ENCODE data around the gene PCNX2. TPM values are rescaled to one million over a fixed set of nuclear protein-coding genes. Genes with fewer than 3 reads are reported as not detected.

The PCNX2 gene
- polyA plus RNA-seq, 6 donors from 2014 or later = 0.66 to 5.4 (median 2.4) TPM; not detected in 1

- H3K4me1 Mint-ChIP-seq = peaks cover 0 to 4% (median 0%) of the 10 kb centered on the region in 3 donors
- no peak for ATAC-seq (ENCODE audit: low read depth in 2 of 2)
- H3K36me3 Mint-ChIP-seq = peaks cover 7 to 15% of the 10 kb centered on the region in 2 donors
- peaks cover 0 to 11% (median 3%) of the 10 kb centered on the region in 7 donors for H3K9me3 Mint-ChIP-seq
- H3K4me3 Mint-ChIP-seq = no peak overlapping the region
- no peak overlapping the region for H3K27ac Mint-ChIP-seq
- no peak for DNase-seq
- H3K27me3 Mint-ChIP-seq = no peaks in the 10 kb centered on the region
Observed at GRCh38 chr1:233061265-233061664, 234.3 kb downstream of the PCNX2 start.

GRCh38 chr1:233060461-233060994 is 235.0 kb downstream of the PCNX2 start:
- DNase-seq (no peak), ATAC-seq (ENCODE audit: low read depth in 2 of 2) (no peak)
- Mint-ChIP-seq H3K4me3 (no peak overlapping the region), H3K27me3 (no peaks in the 10 kb centered on the region), H3K27ac (no peak overlapping the region), H3K9me3 (peaks cover 0 to 5% (median 2%) of the 10 kb centered on the region in 7 donors), H3K4me1 (peaks cover 0 to 4% (median 0%) of the 10 kb centered on the region in 3 donors), H3K36me3 (peaks cover 7 to 14% of the 10 kb centered on the region in 2 donors)

GRCh38 chr1:233057836-233058235 is 237.7 kb downstream of the PCNX2 start:
- Mint-ChIP-seq H3K36me3 (peaks cover 5 to 15% of the 10 kb centered on the region in 2 donors), H3K9me3 (no peaks in the 10 kb centered on the region), H3K4me1 (peaks cover 0 to 4% (median 0%) of the 10 kb centered on the region in 3 donors), H3K4me3 (no peak overlapping the region), H3K27me3 (no peaks in the 10 kb centered on the region), H3K27ac (no peak overlapping the region)
- no peak for DNase-seq
- no peak for ATAC-seq (ENCODE audit: low read depth in 2 of 2)

GRCh38 chr1:233055879-233056641 is 239.5 kb downstream of the PCNX2 start:
- H3K27ac Mint-ChIP-seq = no peak overlapping the region
- H3K9me3 Mint-ChIP-seq = peaks cover 0 to 4% (median 0%) of the 10 kb centered on the region in 7 donors
- peaks cover 5 to 20% of the 10 kb centered on the region in 2 donors for H3K36me3 Mint-ChIP-seq
- H3K27me3 Mint-ChIP-seq = no peaks in the 10 kb centered on the region
- DNase-seq (no peak), ATAC-seq (ENCODE audit: low read depth in 2 of 2) (no peak)
- H3K4me3 Mint-ChIP-seq = no peak overlapping the region
- peaks cover 0 to 4% (median 0%) of the 10 kb centered on the region in 3 donors for H3K4me1 Mint-ChIP-seq

GRCh38 chr1:233045588-233045987 is 249.9 kb downstream of the PCNX2 start:
- Mint-ChIP-seq H3K9me3 (peaks cover 4 to 24% (median 12%) of the 10 kb centered on the region in 7 donors), H3K36me3 (peaks cover 11 to 16% of the 10 kb centered on the region in 2 donors), H3K4me3 (no peak overlapping the region), H3K27ac (no peak overlapping the region), H3K4me1 (no peaks in the 10 kb centered on the region), H3K27me3 (peaks cover 0 to under 1% (median 0%) of the 10 kb centered on the region in 3 donors)
- DNase-seq (no peak), ATAC-seq (ENCODE audit: low read depth in 2 of 2) (no peak)

GRCh38 chr1:233042834-233043233 is 252.7 kb downstream of the PCNX2 start:
- Mint-ChIP-seq H3K36me3 (peaks cover 0 to 16% of the 10 kb centered on the region in 2 donors), H3K4me1 (no peaks in the 10 kb centered on the region), H3K4me3 (no peak overlapping the region), H3K27ac (peak overlapping the region in 1 of 6 donors; percentile 33), H3K9me3 (peaks cover 0 to 2% (median 0%) of the 10 kb centered on the region in 7 donors), H3K27me3 (peaks cover 0 to 6% (median 0%) of the 10 kb centered on the region in 3 donors)
- no peak for DNase-seq
- no peak for ATAC-seq (ENCODE audit: low read depth in 2 of 2)

GRCh38 chr1:233040494-233040893 is 255.0 kb downstream of the PCNX2 start:
- ATAC-seq (ENCODE audit: low read depth in 2 of 2) (no peak), DNase-seq (no peak)
- Mint-ChIP-seq H3K27me3 (peaks cover 0 to 6% (median 0%) of the 10 kb centered on the region in 3 donors), H3K4me1 (no peaks in the 10 kb centered on the region), H3K27ac (no peak overlapping the region), H3K36me3 (peaks cover 0 to 6% of the 10 kb centered on the region in 2 donors), H3K9me3 (peaks cover 0 to 3% (median 0%) of the 10 kb centered on the region in 7 donors), H3K4me3 (peak overlapping the region in 1 of 8 donors; percentile 1)

GRCh38 chr1:233038581-233038980 is 256.9 kb downstream of the PCNX2 start:
- Mint-ChIP-seq H3K4me3 (no peak overlapping the region), H3K36me3 (peaks cover 6 to 8% of the 10 kb centered on the region in 2 donors), H3K4me1 (no peaks in the 10 kb centered on the region), H3K27ac (no peak overlapping the region), H3K9me3 (peaks cover 0 to 5% (median 0%) of the 10 kb centered on the region in 7 donors), H3K27me3 (peaks cover 0 to 6% (median 0%) of the 10 kb centered on the region in 3 donors)
- ATAC-seq (ENCODE audit: low read depth in 2 of 2) = no peak
- no peak for DNase-seq

GRCh38 chr1:233037843-233038242 is 257.7 kb downstream of the PCNX2 start:
- Mint-ChIP-seq H3K9me3 (peaks cover 0 to 5% (median 0%) of the 10 kb centered on the region in 7 donors), H3K36me3 (peaks cover 6 to 14% of the 10 kb centered on the region in 2 donors), H3K27me3 (peaks cover 0 to 6% (median 0%) of the 10 kb centered on the region in 3 donors), H3K4me1 (no peaks in the 10 kb centered on the region), H3K4me3 (no peak overlapping the region), H3K27ac (no peak overlapping the region)
- ATAC-seq (ENCODE audit: low read depth in 2 of 2) (no peak), DNase-seq (no peak)

- DNase-seq (no peak), ATAC-seq (ENCODE audit: low read depth in 2 of 2) (no peak)
- H3K4me1 Mint-ChIP-seq = no peaks in the 10 kb centered on the region
- H3K27me3 Mint-ChIP-seq = no peaks in the 10 kb centered on the region
- no peak overlapping the region for H3K27ac Mint-ChIP-seq
- peaks cover 6 to 8% of the 10 kb centered on the region in 2 donors for H3K36me3 Mint-ChIP-seq
- H3K4me3 Mint-ChIP-seq = no peak overlapping the region
- H3K9me3 Mint-ChIP-seq = peaks cover 0 to 5% (median 0%) of the 10 kb centered on the region in 7 donors
Observed at GRCh38 chr1:233034836-233035235, 260.7 kb downstream of the PCNX2 start.

- ATAC-seq (ENCODE audit: low read depth in 2 of 2) = no peak
- peaks cover 0 to 5% (median 0%) of the 10 kb centered on the region in 7 donors for H3K9me3 Mint-ChIP-seq
Observed at GRCh38 chr1:233033361-233033760, 262.2 kb downstream of the PCNX2 start.

GRCh38 chr1:233032916-233033315 is 262.6 kb downstream of the PCNX2 start:
- Mint-ChIP-seq H3K4me1 (no peaks in the 10 kb centered on the region), H3K27ac (no peak overlapping the region), H3K9me3 (peaks cover 0 to 5% (median 0%) of the 10 kb centered on the region in 7 donors), H3K36me3 (peaks cover 6 to 8% of the 10 kb centered on the region in 2 donors), H3K27me3 (no peaks in the 10 kb centered on the region), H3K4me3 (no peak overlapping the region)
- DNase-seq (no peak), ATAC-seq (ENCODE audit: low read depth in 2 of 2) (no peak)

More at GRCh38 chr1:233033361-233033760, 262.2 kb downstream of the PCNX2 start:
- H3K27ac Mint-ChIP-seq = no peak overlapping the region
- no peak for DNase-seq
- H3K27me3 Mint-ChIP-seq = no peaks in the 10 kb centered on the region
- H3K36me3 Mint-ChIP-seq = peaks cover 6 to 8% of the 10 kb centered on the region in 2 donors
- H3K4me1 Mint-ChIP-seq = no peaks in the 10 kb centered on the region
- H3K4me3 Mint-ChIP-seq = no peak overlapping the region

GRCh38 chr1:233031521-233031920 is 264.0 kb downstream of the PCNX2 start:
- Mint-ChIP-seq H3K4me3 (no peak overlapping the region), H3K9me3 (peaks cover 0 to 5% (median 0%) of the 10 kb centered on the region in 7 donors), H3K27ac (no peak overlapping the region), H3K4me1 (no peaks in the 10 kb centered on the region), H3K36me3 (peaks cover 6 to 8% of the 10 kb centered on the region in 2 donors), H3K27me3 (no peaks in the 10 kb centered on the region)
- ATAC-seq (ENCODE audit: low read depth in 2 of 2) (no peak), DNase-seq (no peak)

- H3K4me1 Mint-ChIP-seq = peaks cover 0 to 4% (median 0%) of the 10 kb centered on the region in 3 donors
- peaks cover 0 to 7% (median 0%) of the 10 kb centered on the region in 7 donors for H3K9me3 Mint-ChIP-seq
- H3K27me3 Mint-ChIP-seq = no peaks in the 10 kb centered on the region
- H3K36me3 Mint-ChIP-seq = peaks cover 6 to 12% of the 10 kb centered on the region in 2 donors
- H3K27ac Mint-ChIP-seq = no peak overlapping the region
- no peak overlapping the region for H3K4me3 Mint-ChIP-seq
- DNase-seq = no peak
- no peak for ATAC-seq (ENCODE audit: low read depth in 2 of 2)
Observed at GRCh38 chr1:233027046-233027445, 268.5 kb downstream of the PCNX2 start.
